GM12892 (cell line): ENCODE measurements around the gene GAGE10.

Experiments used
- POLR2A ChIP-seq: IDR thresholded peaks from 2 replicates; pipeline ENCODE4 v1.6.1; 2011; ENCODE audit warnings: low read depth, low read length, control low read depth
- POLR2AphosphoS5 ChIP-seq: IDR thresholded peaks from 2 replicates; pipeline ENCODE4 v1.6.1; 2011; ENCODE audit warnings: low read depth, low read length, control low read depth

GRCh38 chrX:49266523-49267445, 36.7 kb upstream of the GAGE10 start:
- TF ChIP-seq POLR2A (no peak), POLR2AphosphoS5 (no peak)
